ENCODE measurements around the gene SLC22A7. TPM values are rescaled to one million over a fixed set of nuclear protein-coding genes. Genes with fewer than 3 reads are reported as not detected.

Gene SLC22A7
- total and polyA plus RNA-seq, 2 experiments from 2014 or later, result not detected

GRCh38 chr6:43254138-43254817 lies 43.8 kb upstream of the SLC22A7 start:
- H3K27me3 ChIP-seq (replicated peaks; ENCODE audit: insufficient read depth), result peaks cover 17% of the 10 kb centered on the region
- no peaks in the 10 kb centered on the region for H4K20me1 ChIP-seq (ENCODE audit: insufficient read depth)
- no peaks in the 10 kb centered on the region for H3K4me1 ChIP-seq (ENCODE audit: insufficient read depth)
- in situ Hi-C loops (cut with MboI), result loop anchor here (10.0 kb wide), 1 partner anchor 81 kb away; no protein-coding TSS in a partner anchor
- no peak overlapping the region for H2AFZ ChIP-seq
- WGBS, 2 experiments (ENCODE audit: low coverage in 1 of 2, low lambda C conversion rate in 2 of 2, missing lambda C conversion rate in 2 of 2), result 88% methylated on average over 15 of the region's 15 CpGs
- no peaks in the 10 kb centered on the region for H3K9me2 ChIP-seq (ENCODE audit: insufficient read depth)
- TF ChIP-seq EZH2 (IDR thresholded peaks at IDR 0.05; ENCODE audit: insufficient read depth, poor library complexity, severe bottlenecking) (no peak), EZH2phosphoT487 (IDR thresholded peaks at IDR 0.05; ENCODE audit: insufficient read depth, low read depth) (no peak)
- no peaks in the 10 kb centered on the region for H3K36me3 ChIP-seq (ENCODE audit: low read depth)
- no peaks in the 10 kb centered on the region for H3K79me2 ChIP-seq (ENCODE audit: insufficient read depth)
- H3K4me2 ChIP-seq (ENCODE audit: unreplicated experiment), result no peak overlapping the region
- no peak overlapping the region for H3K9ac ChIP-seq
- no peak overlapping the region for H3K27ac ChIP-seq
- peak; percentile 52 for DNase-seq
- no peaks in the 10 kb centered on the region for H3F3A ChIP-seq (ENCODE audit: insufficient read depth)
- no peak overlapping the region for H3K4me3 ChIP-seq
- no peaks in the 10 kb centered on the region for H3K9me3 ChIP-seq (ENCODE audit: low read depth)

GRCh38 chr6:43254846-43255245 lies 43.2 kb upstream of the SLC22A7 start:
- Histone ChIP-seq H3F3A (ENCODE audit: insufficient read depth) (no peaks in the 10 kb centered on the region), H3K27me3 (replicated peaks; ENCODE audit: insufficient read depth) (peaks cover 15% of the 10 kb centered on the region), H3K79me2 (ENCODE audit: insufficient read depth) (no peaks in the 10 kb centered on the region), H3K9ac (no peak overlapping the region), H3K4me2 (ENCODE audit: unreplicated experiment) (no peak overlapping the region), H3K9me2 (ENCODE audit: insufficient read depth) (no peaks in the 10 kb centered on the region), H2AFZ (no peak overlapping the region), H3K9me3 (ENCODE audit: low read depth) (no peaks in the 10 kb centered on the region), H4K20me1 (ENCODE audit: insufficient read depth) (no peaks in the 10 kb centered on the region), H3K27ac (no peak overlapping the region), H3K4me1 (ENCODE audit: insufficient read depth) (no peaks in the 10 kb centered on the region), H3K36me3 (ENCODE audit: low read depth) (no peaks in the 10 kb centered on the region), H3K4me3 (no peak overlapping the region)
- TF ChIP-seq EZH2 (IDR thresholded peaks at IDR 0.05; ENCODE audit: insufficient read depth, poor library complexity, severe bottlenecking), result no peak
- no peak for TF ChIP-seq EZH2phosphoT487 (IDR thresholded peaks at IDR 0.05; ENCODE audit: insufficient read depth, low read depth)
- in situ Hi-C loops (cut with MboI), result loop anchor here (10.0 kb wide), 1 partner anchor 80 kb away; no protein-coding TSS in a partner anchor
- WGBS, 2 experiments (ENCODE audit: low coverage in 1 of 2, low lambda C conversion rate in 2 of 2, missing lambda C conversion rate in 2 of 2), result 74 to 82% methylated on average over 11 of the region's 11 CpGs
- DNase-seq, result no peak

GRCh38 chr6:43255408-43256054 lies 42.5 kb upstream of the SLC22A7 start:
- Histone ChIP-seq H3K9ac (no peak overlapping the region), H3K4me2 (ENCODE audit: unreplicated experiment) (no peak overlapping the region), H2AFZ (no peak overlapping the region), H3K9me3 (ENCODE audit: low read depth) (no peaks in the 10 kb centered on the region), H3F3A (ENCODE audit: insufficient read depth) (no peaks in the 10 kb centered on the region), H4K20me1 (ENCODE audit: insufficient read depth) (no peaks in the 10 kb centered on the region), H3K4me1 (ENCODE audit: insufficient read depth) (no peaks in the 10 kb centered on the region), H3K9me2 (ENCODE audit: insufficient read depth) (no peaks in the 10 kb centered on the region), H3K4me3 (no peak overlapping the region), H3K79me2 (ENCODE audit: insufficient read depth) (no peaks in the 10 kb centered on the region), H3K27me3 (replicated peaks; ENCODE audit: insufficient read depth) (peaks cover 14% of the 10 kb centered on the region), H3K27ac (no peak overlapping the region), H3K36me3 (ENCODE audit: low read depth) (no peaks in the 10 kb centered on the region)
- in situ Hi-C loops (cut with MboI), result loop anchor here (10.0 kb wide), 1 partner anchor 79 kb away; no protein-coding TSS in a partner anchor
- no peak for TF ChIP-seq EZH2 (IDR thresholded peaks at IDR 0.05; ENCODE audit: insufficient read depth, poor library complexity, severe bottlenecking)
- no peak for TF ChIP-seq EZH2phosphoT487 (IDR thresholded peaks at IDR 0.05; ENCODE audit: insufficient read depth, low read depth)
- no peak for DNase-seq
- 58 to 59% methylated on average over 9 to 11 of the region's 11 CpGs for WGBS, 2 experiments (ENCODE audit: low coverage in 1 of 2, low lambda C conversion rate in 2 of 2, missing lambda C conversion rate in 2 of 2)

- no peaks in the 10 kb centered on the region for H4K20me1 ChIP-seq (ENCODE audit: insufficient read depth)
- H3K4me3 ChIP-seq, result no peak overlapping the region
- peaks cover 2% of the 10 kb centered on the region for H3K27me3 ChIP-seq (replicated peaks; ENCODE audit: insufficient read depth)
- in situ Hi-C loops (cut with MboI), result loop anchor here (10.0 kb wide), 1 partner anchor 78 kb away; no protein-coding TSS in a partner anchor
- DNase-seq, result no peak
- no peaks in the 10 kb centered on the region for H3K9me2 ChIP-seq (ENCODE audit: insufficient read depth)
- no peaks in the 10 kb centered on the region for H3K79me2 ChIP-seq (ENCODE audit: insufficient read depth)
- H3K27ac ChIP-seq, result no peak overlapping the region
- TF ChIP-seq EZH2phosphoT487 (IDR thresholded peaks at IDR 0.05; ENCODE audit: insufficient read depth, low read depth) (no peak), EZH2 (IDR thresholded peaks at IDR 0.05; ENCODE audit: insufficient read depth, poor library complexity, severe bottlenecking) (no peak)
- H3K9me3 ChIP-seq (ENCODE audit: low read depth), result no peaks in the 10 kb centered on the region
- no peak overlapping the region for H3K4me2 ChIP-seq (ENCODE audit: unreplicated experiment)
- no peaks in the 10 kb centered on the region for H3K4me1 ChIP-seq (ENCODE audit: insufficient read depth)
- H3K9ac ChIP-seq, result no peak overlapping the region
- H3K36me3 ChIP-seq (ENCODE audit: low read depth), result no peaks in the 10 kb centered on the region
- 55 to 62% methylated on average over 9 of the region's 9 CpGs for WGBS, 2 experiments (ENCODE audit: low coverage in 1 of 2, low lambda C conversion rate in 2 of 2, missing lambda C conversion rate in 2 of 2)
- no peak overlapping the region for H2AFZ ChIP-seq
- no peaks in the 10 kb centered on the region for H3F3A ChIP-seq (ENCODE audit: insufficient read depth)
Observed at GRCh38 chr6:43256670-43257366, 41.2 kb upstream of the SLC22A7 start.
